HepG2 (cell line): ENCODE measurements around the gene TH. TPM values are rescaled to one million over a fixed set of nuclear protein-coding genes. Genes with fewer than 3 reads are reported as not detected.
A peak's percentile ranks its signal among the peaks of the same experiment; 100 is the strongest.

Experiments
- IRX3 ChIP-seq: sonication (generic); formaldehyde crosslinking; IDR thresholded peaks from 2 replicates; pipeline ENCODE4 v1.8.1; 2023; ENCODE audit warnings: mild to moderate bottlenecking, low read depth, missing genetic modification reagents, borderline replicate concordance
- PRDM15 ChIP-seq: sonication (generic); formaldehyde crosslinking; IDR thresholded peaks from 2 replicates; pipeline ENCODE4 v1.4.0; 2020; ENCODE audit warnings: missing genetic modification reagents
- polyA plus RNA-seq, 8 experiments: library from polyadenylated mRNA; depleted of rRNA in 3 of 8; stranded (reverse) in 7 of 8; unstranded in 1 of 8; fragments of >200 nt; fragmentation: Illumina TruSeq in 4 of 8; extraction: Trizol in 4 of 8; gene quantifications; 2 replicates each; pipeline versions ENCODE4 v1.2.1 to v1.2.3, GENCODE V29; 2011 to 2016; ENCODE audit warnings: low read depth in 4 of 8, missing spikeins in 1 of 8, mixed read lengths in 1 of 8; ENCODE audit not compliant: insufficient read depth in 1 of 8
- total RNA-seq, 5 experiments: library from RNA; depleted of rRNA; stranded (reverse); fragments of >200 nt; fragmentation: Illumina TruSeq; extraction: Trizol; gene quantifications; 2 replicates each; pipeline ENCODE4 v1.2.3, GENCODE V29; 2016; ENCODE audit warnings: low read depth in 1 of 5
- TF ChIP-seq, protein P1 (sequence below): sonication (generic); formaldehyde crosslinking; IDR thresholded peaks from 2 replicates; pipeline ENCODE4 v1.5.0; 2020; ENCODE audit warnings: mild to moderate bottlenecking, missing genetic modification reagents, borderline replicate concordance

Gene TH
- total and polyA plus RNA-seq, 2 of the 13 experiments (the other 11 are each of a cell fraction or from before 2014, with no cell fraction given), result 0.36 TPM; not detected in 1

GRCh38 chr11:2129699-2130366 is 41.8 kb downstream of the TH start (continued):
- TF ChIP-seq PRDM15 (CRISPR knock-in tag) (no peak), IRX3 (CRISPR knock-in tag) (no peak)
- TF ChIP-seq, protein P1, sequence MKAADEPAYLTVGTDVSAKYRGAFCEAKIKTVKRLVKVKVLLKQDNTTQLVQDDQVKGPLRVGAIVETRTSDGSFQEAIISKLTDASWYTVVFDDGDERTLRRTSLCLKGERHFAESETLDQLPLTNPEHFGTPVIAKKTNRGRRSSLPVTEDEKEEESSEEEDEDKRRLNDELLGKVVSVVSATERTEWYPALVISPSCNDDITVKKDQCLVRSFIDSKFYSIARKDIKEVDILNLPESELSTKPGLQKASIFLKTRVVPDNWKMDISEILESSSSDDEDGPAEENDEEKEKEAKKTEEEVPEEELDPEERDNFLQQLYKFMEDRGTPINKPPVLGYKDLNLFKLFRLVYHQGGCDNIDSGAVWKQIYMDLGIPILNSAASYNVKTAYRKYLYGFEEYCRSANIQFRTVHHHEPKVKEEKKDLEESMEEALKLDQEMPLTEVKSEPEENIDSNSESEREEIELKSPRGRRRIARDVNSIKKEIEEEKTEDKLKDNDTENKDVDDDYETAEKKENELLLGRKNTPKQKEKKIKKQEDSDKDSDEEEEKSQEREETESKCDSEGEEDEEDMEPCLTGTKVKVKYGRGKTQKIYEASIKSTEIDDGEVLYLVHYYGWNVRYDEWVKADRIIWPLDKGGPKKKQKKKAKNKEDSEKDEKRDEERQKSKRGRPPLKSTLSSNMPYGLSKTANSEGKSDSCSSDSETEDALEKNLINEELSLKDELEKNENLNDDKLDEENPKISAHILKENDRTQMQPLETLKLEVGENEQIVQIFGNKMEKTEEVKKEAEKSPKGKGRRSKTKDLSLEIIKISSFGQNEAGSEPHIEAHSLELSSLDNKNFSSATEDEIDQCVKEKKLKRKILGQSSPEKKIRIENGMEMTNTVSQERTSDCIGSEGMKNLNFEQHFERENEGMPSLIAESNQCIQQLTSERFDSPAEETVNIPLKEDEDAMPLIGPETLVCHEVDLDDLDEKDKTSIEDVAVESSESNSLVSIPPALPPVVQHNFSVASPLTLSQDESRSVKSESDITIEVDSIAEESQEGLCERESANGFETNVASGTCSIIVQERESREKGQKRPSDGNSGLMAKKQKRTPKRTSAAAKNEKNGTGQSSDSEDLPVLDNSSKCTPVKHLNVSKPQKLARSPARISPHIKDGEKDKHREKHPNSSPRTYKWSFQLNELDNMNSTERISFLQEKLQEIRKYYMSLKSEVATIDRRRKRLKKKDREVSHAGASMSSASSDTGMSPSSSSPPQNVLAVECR (CRISPR knock-in tag), result peak; percentile 14; the same call in 1 of the 2 replicates
